ENCODE results near the gene NADK2.
A peak's percentile ranks its signal among the peaks of the same experiment; 100 is the strongest.

The NADK2 gene

DNA sequence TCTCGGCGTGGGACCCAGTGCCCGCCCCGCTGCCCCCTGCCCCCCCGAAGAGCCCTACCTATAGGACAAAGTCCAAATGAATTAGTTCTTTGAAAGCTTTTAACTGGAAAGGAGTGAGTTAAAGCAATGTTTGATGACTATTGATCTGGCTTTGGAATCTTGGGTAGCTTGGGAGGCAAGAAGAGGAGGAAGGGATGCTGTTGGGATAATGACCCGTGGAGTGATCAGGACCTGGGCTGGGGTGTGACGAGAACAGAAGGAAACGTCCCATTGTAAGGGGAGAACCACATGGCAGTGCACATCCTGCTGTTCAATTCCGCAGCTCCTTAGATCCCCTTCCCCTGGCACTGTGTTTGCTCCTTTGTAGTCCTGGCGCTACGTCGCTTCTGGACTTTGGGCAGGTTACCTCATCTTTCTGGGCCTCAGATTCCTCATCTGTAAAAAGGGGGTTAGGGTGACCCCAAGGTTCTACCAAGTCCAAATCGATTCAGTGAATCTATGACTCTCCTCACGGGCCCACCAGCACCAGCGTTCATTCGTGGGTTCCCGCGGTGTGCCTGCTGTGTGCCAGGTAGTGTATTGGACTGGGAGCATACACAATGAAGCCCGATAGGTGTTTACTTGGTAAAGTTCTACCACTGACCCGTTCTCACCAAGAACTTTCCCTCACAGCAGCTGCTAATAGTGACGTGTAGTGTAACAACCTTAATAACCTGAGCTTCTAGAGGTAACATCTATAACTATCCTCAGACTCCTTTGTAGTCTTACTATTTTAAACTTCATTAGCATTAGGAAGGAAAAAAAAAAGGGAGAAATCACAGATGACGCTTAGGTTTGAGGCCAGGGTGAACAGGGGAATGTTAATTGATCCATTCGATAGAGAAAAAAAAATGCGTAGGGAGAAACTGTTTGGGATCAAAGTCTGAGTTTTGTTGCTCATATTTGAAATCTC lies 1.1 kb upstream of the NADK2 start:
- TF ChIP-seq BHLHE40 (IDR thresholded peaks at IDR 0.05; ENCODE audit: borderline replicate concordance) (no peak), SP1 (IDR thresholded peaks at IDR 0.05) (no peak), L3MBTL2 (conservative IDR thresholded peaks at IDR 0.05) (peak; percentile 42; the same call in 1 of the 2 replicates)
- POLR2A ChIA-PET, result interaction anchor here (0.8 to 2.8 kb wide), 13 partner anchors 9 to 86 kb away, joined by 3 to 19 read pairs (median 5); no protein-coding TSS in a partner anchor
- CTCF ChIA-PET, result interaction anchor here (0.6 to 1.9 kb wide), 5 partner anchors 10 to 144 kb away, joined by 3 to 8 read pairs (median 5); no protein-coding TSS in a partner anchor
- DNase-seq (ENCODE audit: extremely low spot score), result peak; percentile 7

DNA sequence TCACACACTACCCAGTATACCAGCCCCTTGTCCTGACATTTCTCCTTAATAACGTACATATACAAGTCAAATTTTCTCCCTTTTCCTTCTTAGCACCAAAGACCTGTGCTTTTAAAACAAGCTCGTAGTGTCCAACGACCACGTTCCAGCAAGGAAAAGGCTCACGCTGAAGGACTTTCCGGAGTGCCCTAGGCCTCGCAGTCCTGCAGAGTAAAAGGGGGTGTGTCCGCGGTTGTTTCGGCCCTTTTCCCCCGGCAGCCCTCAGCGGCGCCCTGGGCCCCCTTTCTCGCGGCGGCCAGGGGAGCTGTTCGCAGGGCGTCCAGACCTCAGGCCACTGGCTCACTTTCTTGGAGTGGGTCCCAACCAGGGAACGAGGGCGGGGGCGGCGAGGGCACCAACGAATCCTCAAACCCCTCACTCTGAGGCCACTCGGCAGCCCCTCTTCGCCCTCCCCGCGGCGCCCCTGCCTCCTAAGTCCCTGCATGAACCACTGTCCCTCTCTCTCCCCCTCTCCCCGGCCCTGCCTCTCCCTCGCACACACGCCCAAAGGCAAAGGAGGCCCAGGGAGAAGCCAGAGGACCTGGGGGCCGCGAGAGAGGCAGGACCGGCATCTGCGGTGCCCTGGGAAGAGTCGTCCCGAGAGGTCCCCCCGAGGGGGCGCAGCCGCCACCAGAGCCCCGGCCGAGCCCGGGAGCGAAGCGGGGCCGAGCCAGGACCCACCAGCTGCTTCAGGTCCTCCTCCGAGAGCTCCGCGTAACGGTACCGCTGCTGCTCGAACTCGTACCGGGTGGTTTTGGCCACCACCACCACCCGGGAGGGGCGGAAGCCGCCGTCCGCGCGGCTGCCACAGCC lies 720 bp downstream of the NADK2 start:
- TF ChIP-seq SP1 (IDR thresholded peaks at IDR 0.05), result no peak
- no peak for TF ChIP-seq LEF1 (IDR thresholded peaks at IDR 0.05; ENCODE audit: borderline replicate concordance)
- TF ChIP-seq ELF4 (IDR thresholded peaks at IDR 0.05), result no peak
- no peak for TF ChIP-seq NFRKB (IDR thresholded peaks at IDR 0.05)
- TF ChIP-seq ZNF384 (IDR thresholded peaks at IDR 0.05), result no peak
- TF ChIP-seq, protein P1, sequence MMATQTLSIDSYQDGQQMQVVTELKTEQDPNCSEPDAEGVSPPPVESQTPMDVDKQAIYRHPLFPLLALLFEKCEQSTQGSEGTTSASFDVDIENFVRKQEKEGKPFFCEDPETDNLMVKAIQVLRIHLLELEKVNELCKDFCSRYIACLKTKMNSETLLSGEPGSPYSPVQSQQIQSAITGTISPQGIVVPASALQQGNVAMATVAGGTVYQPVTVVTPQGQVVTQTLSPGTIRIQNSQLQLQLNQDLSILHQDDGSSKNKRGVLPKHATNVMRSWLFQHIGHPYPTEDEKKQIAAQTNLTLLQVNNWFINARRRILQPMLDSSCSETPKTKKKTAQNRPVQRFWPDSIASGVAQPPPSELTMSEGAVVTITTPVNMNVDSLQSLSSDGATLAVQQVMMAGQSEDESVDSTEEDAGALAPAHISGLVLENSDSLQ (IDR thresholded peaks at IDR 0.05), result no peak
- ChIA-PET POLR2A (interaction anchor here (0.5 to 2.8 kb wide), 17 partner anchors 11 to 267 kb away, joined by 3 to 19 read pairs (median 4); no protein-coding TSS in a partner anchor), CTCF (interaction anchor here (0.6 to 1.9 kb wide), 11 partner anchors 10 to 156 kb away, joined by 3 to 8 read pairs (median 4); no protein-coding TSS in a partner anchor)
- peak; percentile 55 for DNase-seq (ENCODE audit: extremely low spot score)

DNA sequence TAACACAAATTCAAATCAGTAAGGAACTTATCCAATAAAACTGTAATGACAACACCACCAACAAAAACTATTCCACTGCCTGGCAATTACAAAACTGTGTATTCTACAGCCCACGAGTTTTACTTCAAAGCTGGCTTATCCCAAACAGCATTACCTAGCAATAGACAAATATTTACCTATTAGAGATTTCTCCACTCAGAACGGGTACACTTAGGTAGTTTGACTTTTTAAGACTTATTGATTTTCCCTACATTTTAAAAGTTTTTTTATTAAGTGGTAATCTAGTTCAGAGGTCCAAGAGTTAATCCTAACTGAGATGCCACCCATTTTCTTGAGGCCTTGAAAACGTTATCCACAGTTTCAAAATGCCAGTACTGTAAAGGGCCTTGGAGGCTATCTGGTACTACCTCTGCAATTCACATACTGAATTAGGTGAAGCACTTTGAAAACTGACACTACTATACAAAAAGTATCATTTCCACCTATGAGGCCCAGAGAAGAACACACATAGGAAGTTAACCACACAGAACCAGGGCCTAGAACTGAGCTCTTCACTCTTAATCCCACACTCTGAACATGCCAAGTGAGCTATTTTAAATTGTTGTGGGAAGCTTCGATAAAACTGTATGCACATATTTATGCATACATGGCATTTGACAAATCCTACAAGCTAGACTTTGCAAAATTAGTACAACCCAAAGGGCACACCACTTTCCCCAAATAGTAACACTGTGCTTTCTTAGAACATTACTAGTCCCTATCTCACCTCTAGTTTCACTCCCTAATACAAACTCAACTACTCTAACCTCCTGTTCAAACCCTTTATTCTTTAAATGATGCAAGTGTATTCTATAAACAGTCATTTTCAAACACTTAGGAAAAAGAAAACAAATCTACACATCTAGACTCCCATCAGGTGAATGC lies 2.1 kb downstream of the NADK2 start:
- POLR2A ChIA-PET, result interaction anchor here (1.5 kb wide), 1 partner anchor 89 kb away, joined by 4 read pairs; no protein-coding TSS in a partner anchor
- no peak for DNase-seq (ENCODE audit: extremely low spot score)
- CTCF ChIA-PET, result interaction anchor here (0.8 kb wide), 1 partner anchor 26 kb away, joined by 3 read pairs; no protein-coding TSS in a partner anchor
- TF ChIP-seq ELF4 (IDR thresholded peaks at IDR 0.05), result no peak
- TF ChIP-seq SP1 (IDR thresholded peaks at IDR 0.05), result no peak
- no peak for TF ChIP-seq SUZ12 (IDR thresholded peaks at IDR 0.05)
- TF ChIP-seq HDGF (IDR thresholded peaks at IDR 0.05; ENCODE audit: borderline replicate concordance), result no peak
- TF ChIP-seq L3MBTL2 (conservative IDR thresholded peaks at IDR 0.05), result no peak
- no peak for TF ChIP-seq BHLHE40 (IDR thresholded peaks at IDR 0.05; ENCODE audit: borderline replicate concordance)
- TF ChIP-seq, protein P1 (IDR thresholded peaks at IDR 0.05), result no peak
- TF ChIP-seq FOXA1 (IDR thresholded peaks at IDR 0.05), result no peak
- TF ChIP-seq FOXK2 (IDR thresholded peaks at IDR 0.05), result no peak
- no peak for TF ChIP-seq CTBP1 (IDR thresholded peaks at IDR 0.05; ENCODE audit: borderline replicate concordance)
- TF ChIP-seq ZNF384 (IDR thresholded peaks at IDR 0.05), result no peak
- no peak for TF ChIP-seq FOXM1 (IDR thresholded peaks at IDR 0.05; ENCODE audit: borderline replicate concordance)

DNA sequence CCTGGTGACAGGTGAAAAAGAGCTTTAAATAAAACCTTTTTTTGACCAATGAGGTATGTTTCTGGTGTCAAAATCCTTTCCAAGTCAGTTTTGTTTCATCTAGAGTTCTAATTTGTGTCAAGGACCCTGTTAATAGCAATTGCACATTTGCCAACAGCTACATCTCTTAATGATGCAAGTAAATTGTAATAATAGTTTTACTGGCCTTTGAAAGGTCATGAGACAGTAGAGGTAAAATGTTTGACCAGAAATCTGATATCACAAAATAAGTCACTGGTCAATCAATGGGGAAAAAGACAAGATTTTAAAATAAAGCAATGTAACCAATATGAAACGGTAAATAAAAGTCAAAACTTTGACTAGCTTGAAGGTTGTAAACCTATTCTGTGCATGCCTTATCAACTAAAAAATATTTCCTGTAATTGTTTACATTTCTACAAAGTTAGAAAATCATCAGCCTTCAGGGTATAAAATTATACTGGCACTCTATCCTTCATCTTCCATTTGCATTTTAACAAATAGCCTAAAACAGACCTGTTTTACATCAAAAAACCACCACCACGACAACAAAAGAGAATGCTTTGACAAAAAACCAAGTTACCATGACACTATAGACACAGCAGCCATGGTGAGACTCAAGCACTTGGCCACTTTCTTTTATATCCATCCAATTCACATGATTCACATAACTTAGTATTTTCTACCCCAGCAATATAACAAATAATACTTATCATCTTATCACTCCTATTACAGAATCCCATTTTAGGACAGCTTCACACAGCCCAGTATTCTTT lies 3.0 kb downstream of the NADK2 start:
- no peak for DNase-seq (ENCODE audit: extremely low spot score)
- TF ChIP-seq CTBP1 (IDR thresholded peaks at IDR 0.05; ENCODE audit: borderline replicate concordance), result no peak
- TF ChIP-seq ELF4 (IDR thresholded peaks at IDR 0.05), result no peak
- TF ChIP-seq FOXM1 (IDR thresholded peaks at IDR 0.05; ENCODE audit: borderline replicate concordance), result no peak
- TF ChIP-seq LEF1 (IDR thresholded peaks at IDR 0.05; ENCODE audit: borderline replicate concordance), result no peak
- no peak for TF ChIP-seq FOXK2 (IDR thresholded peaks at IDR 0.05)
- TF ChIP-seq TARDBP (IDR thresholded peaks at IDR 0.05), result no peak
- TF ChIP-seq FOXA1 (IDR thresholded peaks at IDR 0.05), result no peak
- TF ChIP-seq SP1 (IDR thresholded peaks at IDR 0.05), result no peak
- TF ChIP-seq ARNT (IDR thresholded peaks at IDR 0.05), result no peak
- TF ChIP-seq BHLHE40 (IDR thresholded peaks at IDR 0.05; ENCODE audit: borderline replicate concordance), result no peak
- no peak for TF ChIP-seq L3MBTL2 (conservative IDR thresholded peaks at IDR 0.05)
- TF ChIP-seq NFRKB (IDR thresholded peaks at IDR 0.05), result no peak
- TF ChIP-seq ZNF384 (IDR thresholded peaks at IDR 0.05), result no peak
- TF ChIP-seq, protein P1 (IDR thresholded peaks at IDR 0.05), result no peak
- POLR2A ChIA-PET, result no interaction called here
- CTCF ChIA-PET, result interaction anchor here (0.8 kb wide), 1 partner anchor 159 kb away, joined by 3 read pairs; no protein-coding TSS in a partner anchor
